GM12878 (cell line): ENCODE measurements around the gene RAB33A. TPM values are rescaled to one million over a fixed set of nuclear protein-coding genes. Genes with fewer than 3 reads are reported as not detected.

Source experiments
- ATAC-seq: fragments of 200-7000 bp; cut with Tn5 transposase; 3 replicates; pipeline ENCODE4 v1.9.1; 2020; ENCODE audit warnings: mild to moderate bottlenecking, moderate library complexity
- BruUV-seq: library from RNA; stranded (reverse); fragments of 400-500 nt; replicated peaks from 2 replicates; lab custom pipeline; 2021; lab: Mats Ljungman, UMichigan
- CTCF ChIA-PET: fragments of 300-600 bp; sonication (Branson Sonifier 250); formaldehyde crosslinking; extraction: SDS; loops from one replicate; lab custom pipeline; 2021; ENCODE audit warnings: inconsistent platforms; lab: Yijun Ruan, JAX
- POLR2A ChIA-PET: fragments of 350-600 bp; formaldehyde crosslinking; extraction: SDS; loops from one replicate; lab custom pipeline; 2021; ENCODE audit warnings: inconsistent platforms; lab: Charles Lee
- RAD21 ChIA-PET: fragments of 300-600 bp; sonication (Branson Sonifier 250); formaldehyde crosslinking; loops from one replicate; lab custom pipeline; 2023; ENCODE audit warnings: antibody characterized with exemption; ENCODE audit not compliant: unreplicated experiment; lab: Charles Lee
- SMC1A ChIA-PET: fragments of 300-600 bp; sonication (Branson Sonifier 250); formaldehyde crosslinking; loops from one replicate; lab custom pipeline; 2023; ENCODE audit not compliant: unreplicated experiment, uncharacterized antibody; lab: Charles Lee
- DNase-seq: peaks from one replicate; pipeline ENCODE4 v3.0.0-alpha.2; 2011; ENCODE audit warnings: low read depth, low spot score
- FAIRE-seq: peaks from 3 replicates; lab custom pipeline; 2011; peaks lifted over from hg19 to GRCh38; lab: Jason Lieb, UNC
- H2AFZ ChIP-seq: 2 replicates; pipeline ENCODE4 v1.6.0; 2011; ENCODE audit warnings: low read depth, low read length, control low read depth; ENCODE audit not compliant: control insufficient read depth
- H3K27ac ChIP-seq: 2 replicates; pipeline ENCODE4 v1.5.1; 2011; ENCODE audit warnings: control low read depth; ENCODE audit not compliant: control insufficient read depth, insufficient read depth
- H3K27me3 ChIP-seq, 2 experiments: replicated peaks in 1 of 2; 2 replicates each; pipeline versions ENCODE4 v1.6.0 to v1.6.1; 2011; ENCODE audit warnings: low read length in 1 of 2; ENCODE audit not compliant: control insufficient read depth in 2 of 2, insufficient read depth in 2 of 2
- H3K36me3 ChIP-seq, 2 experiments: 2 replicates each; pipeline ENCODE4 v1.5.1; 2011; ENCODE audit warnings: low read length in 1 of 2; ENCODE audit not compliant: control insufficient read depth in 2 of 2, insufficient read depth in 2 of 2
- H3K4me1 ChIP-seq: 2 replicates; pipeline ENCODE4 v1.6.1; 2011; ENCODE audit warnings: mild to moderate bottlenecking, low read length, moderate library complexity, mixed read lengths; ENCODE audit not compliant: control insufficient read depth, insufficient read depth
- H3K4me2 ChIP-seq: 2 replicates; pipeline ENCODE4 v1.6.0; 2011; ENCODE audit warnings: control low read depth; ENCODE audit not compliant: control insufficient read depth, insufficient read depth
- H3K4me3 ChIP-seq: fragments of 200-600 bp; sonication (generic); 2 replicates; pipeline ENCODE4 v1.5.1; 2016
- H3K79me2 ChIP-seq: 2 replicates; pipeline ENCODE4 v1.6.0; 2011; ENCODE audit warnings: low read length; ENCODE audit not compliant: control insufficient read depth, insufficient read depth
- H3K9ac ChIP-seq: 2 replicates; pipeline ENCODE4 v1.8.0; 2011; ENCODE audit warnings: low read length, control low read depth, mixed read lengths; ENCODE audit not compliant: control insufficient read depth, insufficient read depth
- H3K9me3 ChIP-seq: replicated peaks from 3 replicates; pipeline ENCODE4 v1.5.1; 2011; ENCODE audit warnings: mild to moderate bottlenecking, low read length; ENCODE audit not compliant: control insufficient read depth, insufficient read depth
- H4K20me1 ChIP-seq: 2 replicates; pipeline ENCODE4 v1.6.0; 2011; ENCODE audit not compliant: control insufficient read depth, insufficient read depth
- CBFB ChIP-seq: IDR thresholded peaks from 2 replicates; pipeline ENCODE4 v1.6.1; 2016; ENCODE audit warnings: antibody characterized with exemption, low read depth
- DPF2 ChIP-seq: fragments of 450-650 bp; IDR thresholded peaks from 2 replicates; pipeline ENCODE4 v1.6.1; 2017; ENCODE audit warnings: mild to moderate bottlenecking
- FOXM1 ChIP-seq: IDR thresholded peaks from 2 replicates; pipeline ENCODE4 v1.6.1; 2012; ENCODE audit warnings: low read depth, mild to moderate bottlenecking, inconsistent platforms, low read length, moderate library complexity
- ZBTB40 ChIP-seq: fragments of 450-650 bp; IDR thresholded peaks from 2 replicates; pipeline ENCODE4 v1.6.1; 2016; ENCODE audit warnings: mild to moderate bottlenecking, moderate library complexity, borderline replicate concordance
- WGBS: methylation state at CpG from one replicate; pipeline ENCODE4 v1.1.6; 2016; ENCODE audit warnings: low lambda C conversion rate; ENCODE audit not compliant: insufficient replicate concordance, insufficient coverage; ENCODE audit errors: missing lambda C conversion rate; 5-methylcytosine and 5-hydroxymethylcytosine counted together
- in situ Hi-C: fragments of 300-500 bp; cut with MboI; formaldehyde crosslinking; loops from 9 replicates; pipeline ENCODE4 v1.14.3; 2018; ENCODE audit warnings: mixed read lengths
- intact Hi-C: fragments of 100-400 bp; cut with micrococcal nuclease; formaldehyde crosslinking; loops from one replicate; pipeline ENCODE4 v1.14.2; 2022; ENCODE audit not compliant: unreplicated experiment
- polyA plus RNA-seq, 11 experiments: library from polyadenylated mRNA; depleted of rRNA in 4 of 11; unstranded in 6 of 11; stranded (reverse) in 5 of 11; fragments of >200 nt; fragmentation: Nextera tagmentation in 4 of 11; fragmentation: Illumina TruSeq in 1 of 11; extraction: Ambion mirVana in 4 of 11; extraction: Trizol in 1 of 11; gene quantifications; 1 replicate in 1 of 11; 2 replicates in 10 of 11; pipeline versions ENCODE4 v1.2.1 to v1.2.3, GENCODE V29; 2011 to 2016; ENCODE audit warnings: inconsistent platforms in 2 of 11, missing spikeins in 2 of 11, low read depth in 1 of 11
- total RNA-seq, 4 experiments: library from RNA; depleted of rRNA in 3 of 4; stranded (reverse); fragments of >200 nt in 3 of 4; fragmentation: Illumina TruSeq in 1 of 4; extraction: Trizol in 1 of 4; gene quantifications; 2 replicates each; pipeline versions ENCODE4 v1.2.1 to v1.2.3, GENCODE V29; 2013 to 2021
- TF ChIP-seq, protein P1 (sequence below): fragments of 450-650 bp; formaldehyde crosslinking; IDR thresholded peaks from 2 replicates; pipeline ENCODE4 v1.4.0; 2022; ENCODE audit warnings: mild to moderate bottlenecking, moderate library complexity
- TF ChIP-seq, protein P2 (sequence below): fragments of 150-350 bp; IDR thresholded peaks from 2 replicates; pipeline ENCODE4 v1.6.1; 2014; ENCODE audit warnings: mild to moderate bottlenecking, low read depth, low read length

The RAB33A gene
- total and polyA plus RNA-seq, 10 of the 15 experiments (the other 5 are each of a cell fraction or from before 2014, with no cell fraction given): 6.3 to 67.3 (median 33.4) TPM

DNA sequence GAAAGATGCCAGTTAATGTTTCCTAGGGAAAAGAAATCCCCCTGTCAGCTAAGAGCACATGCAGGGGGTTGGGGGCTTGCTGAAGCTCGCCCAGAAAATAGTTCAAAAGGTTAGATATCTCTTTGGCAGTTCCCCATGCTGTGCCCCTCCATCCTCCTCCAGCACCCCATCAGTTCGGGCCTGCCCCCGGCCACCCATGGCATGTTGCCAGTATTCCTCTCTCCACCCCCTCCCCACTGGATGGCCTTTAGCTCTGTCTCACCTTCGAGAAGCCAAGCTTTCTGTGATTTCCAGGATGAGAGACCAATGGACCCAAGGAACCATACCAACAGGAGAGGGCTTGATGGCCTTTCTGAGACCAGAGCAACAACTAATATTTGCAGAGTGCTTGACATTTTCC, 5.2 kb downstream of the RAB33A start:
- Histone ChIP-seq H3K36me3 (no peaks in the 10 kb centered on the region), H3K9ac (no peak overlapping the region), H2AFZ (no peak overlapping the region), H3K4me3 (no peak overlapping the region), H3K27me3 (no peaks in the 10 kb centered on the region), H3K27ac (peak overlapping the region; percentile 2; the same call in 1 of the 2 replicates), H3K9me3 (no peaks in the 10 kb centered on the region), H4K20me1 (no peaks in the 10 kb centered on the region), H3K79me2 (peaks cover 54% of the 10 kb centered on the region), H3K4me2 (peak overlapping the region; percentile 34), H3K4me1 (peaks cover 13% of the 10 kb centered on the region)
- TF ChIP-seq DPF2 (no peak), ZBTB40 (no peak), CBFB (no peak), FOXM1 (no peak)
- TF ChIP-seq, protein P1, sequence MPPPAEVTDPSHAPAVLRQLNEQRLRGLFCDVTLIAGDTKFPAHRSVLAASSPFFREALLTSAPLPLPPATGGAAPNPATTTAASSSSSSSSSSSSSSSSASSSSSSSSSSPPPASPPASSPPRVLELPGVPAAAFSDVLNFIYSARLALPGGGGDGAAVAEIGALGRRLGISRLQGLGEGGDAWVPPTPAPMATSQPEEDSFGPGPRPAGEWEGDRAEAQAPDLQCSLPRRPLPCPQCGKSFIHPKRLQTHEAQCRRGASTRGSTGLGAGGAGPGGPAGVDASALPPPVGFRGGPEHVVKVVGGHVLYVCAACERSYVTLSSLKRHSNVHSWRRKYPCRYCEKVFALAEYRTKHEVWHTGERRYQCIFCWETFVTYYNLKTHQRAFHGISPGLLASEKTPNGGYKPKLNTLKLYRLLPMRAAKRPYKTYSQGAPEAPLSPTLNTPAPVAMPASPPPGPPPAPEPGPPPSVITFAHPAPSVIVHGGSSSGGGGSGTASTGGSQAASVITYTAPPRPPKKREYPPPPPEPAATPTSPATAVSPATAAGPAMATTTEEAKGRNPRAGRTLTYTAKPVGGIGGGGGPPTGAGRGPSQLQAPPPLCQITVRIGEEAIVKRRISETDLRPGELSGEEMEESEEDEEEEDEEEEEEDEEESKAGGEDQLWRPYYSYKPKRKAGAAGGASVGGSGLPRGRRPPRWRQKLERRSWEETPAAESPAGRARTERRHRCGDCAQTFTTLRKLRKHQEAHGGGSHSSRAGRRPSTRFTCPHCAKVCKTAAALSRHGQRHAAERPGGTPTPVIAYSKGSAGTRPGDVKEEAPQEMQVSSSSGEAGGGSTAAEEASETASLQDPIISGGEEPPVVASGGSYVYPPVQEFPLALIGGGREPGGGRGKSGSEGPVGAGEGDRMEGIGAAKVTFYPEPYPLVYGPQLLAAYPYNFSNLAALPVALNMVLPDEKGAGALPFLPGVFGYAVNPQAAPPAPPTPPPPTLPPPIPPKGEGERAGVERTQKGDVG (CRISPR knock-in tag): no peak
- TF ChIP-seq, protein P2, sequence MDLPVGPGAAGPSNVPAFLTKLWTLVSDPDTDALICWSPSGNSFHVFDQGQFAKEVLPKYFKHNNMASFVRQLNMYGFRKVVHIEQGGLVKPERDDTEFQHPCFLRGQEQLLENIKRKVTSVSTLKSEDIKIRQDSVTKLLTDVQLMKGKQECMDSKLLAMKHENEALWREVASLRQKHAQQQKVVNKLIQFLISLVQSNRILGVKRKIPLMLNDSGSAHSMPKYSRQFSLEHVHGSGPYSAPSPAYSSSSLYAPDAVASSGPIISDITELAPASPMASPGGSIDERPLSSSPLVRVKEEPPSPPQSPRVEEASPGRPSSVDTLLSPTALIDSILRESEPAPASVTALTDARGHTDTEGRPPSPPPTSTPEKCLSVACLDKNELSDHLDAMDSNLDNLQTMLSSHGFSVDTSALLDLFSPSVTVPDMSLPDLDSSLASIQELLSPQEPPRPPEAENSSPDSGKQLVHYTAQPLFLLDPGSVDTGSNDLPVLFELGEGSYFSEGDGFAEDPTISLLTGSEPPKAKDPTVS: no peak
- SMC1A ChIA-PET: interaction anchor here (0.8 to 2.5 kb wide), 10 partner anchors 11 to 96 kb away, joined by 3 to 18 read pairs (median 6); partner anchors contain the start of gene AIFM1
- CTCF ChIA-PET: interaction anchor here (1.1 to 5.7 kb wide), 5 partner anchors 9 to 96 kb away, joined by 4 to 30 read pairs (median 4); no protein-coding TSS in a partner anchor
- intact Hi-C loops (loop anchor here (10.0 kb wide), 2 partner anchors 242 to 402 kb away; partner anchors contain the start of gene SASH3), in situ Hi-C loops (loop anchor here (10.0 to 25.0 kb wide), 2 partner anchors 92 to 565 kb away; no protein-coding TSS in a partner anchor)
- no peak for ATAC-seq
- FAIRE-seq: no peak
- RAD21 ChIA-PET: interaction anchor here (1.0 to 2.2 kb wide), 8 partner anchors 9 to 97 kb away, joined by 3 to 8 read pairs (median 6); partner anchors contain the start of gene AIFM1
- POLR2A ChIA-PET: interaction anchor here (1.0 to 2.3 kb wide), 3 partner anchors 10 to 92 kb away, joined by 3 to 10 read pairs (median 5); partner anchors contain the start of gene AIFM1
- BruUV-seq: no TSS peak
- 32% methylated on average over 4 of the region's 4 CpGs for WGBS
- DNase-seq: no peak
